GM12891 (cell line): ENCODE data around the gene HP1BP3.

ENCODE experiments used
- PAX5 ChIP-seq: IDR thresholded peaks from 2 replicates; pipeline ENCODE4 v1.6.1; 2011; ENCODE audit warnings: low read length, moderate library complexity, mild to moderate bottlenecking; ENCODE audit not compliant: insufficient read depth, severe bottlenecking
- POLR2A ChIP-seq: IDR thresholded peaks from 2 replicates; pipeline ENCODE4 v1.6.1; 2011; ENCODE audit warnings: low read depth, low read length, control low read depth
- POLR2AphosphoS5 ChIP-seq: IDR thresholded peaks from 2 replicates; pipeline ENCODE4 v1.6.1; 2011; ENCODE audit warnings: low read depth, low read length, control low read depth

DNA sequence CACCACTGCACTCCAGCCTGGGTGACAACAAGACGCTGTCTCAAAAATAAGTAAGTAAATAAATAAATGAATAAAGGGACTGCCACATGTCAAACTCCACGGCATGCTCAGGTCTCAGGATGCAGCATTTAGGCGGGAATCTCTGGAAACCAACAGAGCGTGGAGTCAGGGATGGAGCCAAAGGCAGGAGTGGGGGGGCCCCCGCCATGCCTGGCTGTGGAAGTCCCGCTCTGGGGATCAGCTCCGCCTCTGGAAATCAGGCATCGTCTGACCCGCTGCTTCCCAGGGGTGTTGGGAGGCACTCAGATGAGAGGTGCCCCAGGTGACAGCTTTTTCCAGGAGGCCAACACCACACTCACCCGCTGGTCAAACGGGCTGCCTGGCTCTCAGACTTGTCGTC lies 89.5 kb downstream of the HP1BP3 start:
- TF ChIP-seq PAX5 (no peak), POLR2A (no peak), POLR2AphosphoS5 (no peak)
